GM13977 (cell line): ENCODE results near the gene DCAF10.

ENCODE experiments used
- DNase-seq: peaks from one replicate; pipeline ENCODE4 v3.0.0; 2012; ENCODE audit warnings: low spot score
- CTCF ChIP-seq: IDR thresholded peaks from 2 replicates; pipeline ENCODE4 v1.5.1; 2012; ENCODE audit warnings: mild to moderate bottlenecking, control low read depth; ENCODE audit not compliant: insufficient read depth; ENCODE audit errors: extremely low read depth, missing control alignments
- in situ Hi-C: fragments of 300-500 bp; cut with MboI; formaldehyde crosslinking; loops from one replicate; pipeline ENCODE4 v1.12.0; 2022; ENCODE audit warnings: low sequenced_read_pairs, low pct_unique_long_range_greater_than_20kb, mixed read lengths, inconsistent platforms; ENCODE audit not compliant: unreplicated experiment

DCAF10 gene

GRCh38 chr9:37778534-37778933, 22.1 kb upstream of the DCAF10 start:
- in situ Hi-C loops = no loop called here
- no peak for DNase-seq
- no peak for TF ChIP-seq CTCF

- in situ Hi-C loops = no loop called here
- DNase-seq = no peak
- no peak for TF ChIP-seq CTCF
Measured at GRCh38 chr9:37784291-37784615, 16.3 kb upstream of the DCAF10 start.

GRCh38 chr9:37784616-37785483, 15.7 kb upstream of the DCAF10 start, which contains the start of gene EXOSC3:
Gene EXOSC3 (minus strand): TSS chr9:37785064. CDS start chr9:37785044, 20 bp downstream.
- TF ChIP-seq CTCF = peak; percentile 6
- peak; percentile 91 for DNase-seq
- in situ Hi-C loops = no loop called here

GRCh38 chr9:37787059-37787458, 13.5 kb upstream of the DCAF10 start:
- in situ Hi-C loops = no loop called here
- TF ChIP-seq CTCF = no peak
- no peak for DNase-seq

- no peak for TF ChIP-seq CTCF
- no peak for DNase-seq
- in situ Hi-C loops = no loop called here
Measured at GRCh38 chr9:37788332-37788731, 12.3 kb upstream of the DCAF10 start.

GRCh38 chr9:37790096-37790495, 10.5 kb upstream of the DCAF10 start:
- DNase-seq = no peak
- in situ Hi-C loops = no loop called here

More at GRCh38 chr9:37790096-37790495, 10.5 kb upstream of the DCAF10 start:
- no peak for TF ChIP-seq CTCF
